Suprapubic skin (tissue), 4 donors: ENCODE results near the gene OR2AT4.
"Not testable (repeated sequence)": the region's sequence is repeated elsewhere in the genome, so short reads cannot be mapped to it uniquely, and the experiment has no call there.

ENCODE experiments used
- CTCF ChIP-seq, 2 donors: fragments of 200-600 bp in 1 of 2; fragments of 450-650 bp in 1 of 2; sonication (generic) in 1 of 2; IDR thresholded peaks; one replicate each; pipeline ENCODE4 v1.5.1; 2016 to 2019; ENCODE audit warnings: antibody characterized with exemption in 2 of 2, mild to moderate bottlenecking in 1 of 2, moderate library complexity in 1 of 2
- EP300 ChIP-seq: sonication (generic); formaldehyde crosslinking; IDR thresholded peaks from one replicate; pipeline ENCODE4 v1.6.1; 2017; ENCODE audit warnings: antibody characterized with exemption
- POLR2A ChIP-seq, 2 donors: fragments of 450-650 bp; IDR thresholded peaks; one replicate each; pipeline ENCODE4 v1.6.1; 2017; ENCODE audit warnings: antibody characterized with exemption in 2 of 2, mild to moderate bottlenecking in 2 of 2, moderate library complexity in 2 of 2
- POLR2AphosphoS5 ChIP-seq, 3 donors: sonication (generic); formaldehyde crosslinking; IDR thresholded peaks; one replicate each; pipeline ENCODE4 v1.6.1; 2017; ENCODE audit warnings: antibody characterized with exemption in 3 of 3

DNA sequence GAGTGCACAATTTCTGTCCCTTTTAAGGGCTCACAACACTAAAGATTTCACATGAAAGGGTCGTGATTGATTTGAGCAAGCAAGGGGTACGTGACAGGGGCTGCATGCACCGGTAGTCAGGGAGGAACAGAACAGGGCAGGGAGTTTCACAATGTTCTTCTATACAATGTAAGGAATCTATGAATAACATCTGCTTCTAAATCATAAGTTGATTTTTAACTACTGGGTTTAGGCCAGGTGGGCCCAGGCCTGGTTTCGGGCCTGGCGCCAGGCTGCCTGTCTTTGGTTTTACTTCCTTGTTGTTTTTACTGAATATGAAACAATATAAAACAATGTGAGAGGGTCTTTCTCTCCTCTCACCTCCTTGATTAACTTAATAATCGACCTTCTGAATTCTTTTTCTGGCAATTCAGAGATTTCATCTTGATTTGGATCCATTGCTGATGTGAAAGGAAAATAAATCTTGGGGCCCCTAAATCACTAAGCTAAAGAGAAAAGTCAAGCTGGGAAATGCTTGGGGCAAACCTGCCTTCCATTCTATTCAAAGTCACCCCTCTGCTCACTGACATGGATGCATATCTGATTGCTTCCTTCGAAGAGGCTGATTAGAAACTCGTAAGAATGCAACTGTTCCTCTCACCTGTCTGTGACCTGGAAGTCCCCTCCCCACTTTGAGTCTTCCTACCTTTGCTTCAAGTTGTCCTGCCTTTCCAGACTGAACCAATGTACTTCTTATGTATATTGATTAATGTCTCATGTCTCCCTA, 47.0 kb downstream of the OR2AT4 start:
- not testable (repeated sequence) for TF ChIP-seq POLR2A (IDR thresholded peaks at IDR 0.05); CTCF (IDR thresholded peaks at IDR 0.05); EP300; POLR2AphosphoS5 (IDR thresholded peaks at IDR 0.05)
